NT2/D1 (cell line): ENCODE data around the gene ATG4C.
"Not testable (repeated sequence)": the region's sequence is repeated elsewhere in the genome, so short reads cannot be mapped to it uniquely, and the experiment has no call there.

Experiments used
- SUZ12 ChIP-seq: IDR thresholded peaks from 2 replicates; pipeline ENCODE4 v1.6.1; 2011; ENCODE audit not compliant: insufficient read length, insufficient read depth; ENCODE audit errors: extremely low read depth
- YY1 ChIP-seq: IDR thresholded peaks from 2 replicates; pipeline ENCODE4 v1.6.1; 2011; ENCODE audit not compliant: insufficient read length, insufficient read depth
- ZNF274 ChIP-seq: IDR thresholded peaks from 2 replicates; pipeline ENCODE4 v1.6.1; 2011; ENCODE audit warnings: mild to moderate bottlenecking, low read depth, low read length

DNA sequence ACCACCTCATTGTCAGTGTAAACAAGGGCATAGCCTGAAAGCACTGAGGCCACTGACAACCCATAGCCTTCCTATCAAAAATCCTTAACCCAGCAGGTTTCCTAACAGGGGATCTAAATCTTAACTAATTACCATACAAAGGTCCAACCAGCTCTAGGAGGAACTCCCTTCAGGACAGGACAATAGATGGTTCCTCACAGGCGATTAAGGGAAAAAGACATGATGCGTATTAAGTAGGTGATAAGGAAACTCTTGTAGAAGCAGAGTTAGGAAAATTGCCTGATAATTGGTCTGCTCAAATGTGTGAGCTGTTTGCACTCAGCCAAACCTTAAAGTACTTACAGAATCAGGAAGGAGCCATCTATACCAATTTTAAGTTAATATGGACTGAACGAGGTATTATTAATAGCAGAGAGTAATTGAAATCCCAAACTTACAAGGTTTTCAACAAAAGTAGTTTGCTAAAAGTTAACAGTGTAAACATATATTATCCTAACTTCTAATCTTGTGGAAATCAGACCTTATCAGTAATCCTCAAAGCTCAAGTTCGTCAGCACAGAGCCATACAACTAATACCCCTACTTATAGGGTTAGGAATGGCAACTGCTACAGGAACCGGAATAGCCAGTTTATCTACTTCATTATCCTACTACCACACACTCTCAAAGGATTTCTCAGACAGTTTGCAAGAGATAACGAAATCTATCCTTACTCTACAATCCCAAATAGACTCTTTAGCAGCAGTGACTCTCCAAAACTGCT is 23.7 kb upstream of the ATG4C start:
- not testable (repeated sequence) for TF ChIP-seq ZNF274, SUZ12, YY1
